Astrocyte of the cerebellum (primary cell): ENCODE data around the gene ANKRD44.

Source experiments
- DNase-seq: peaks from one replicate; pipeline ENCODE4 v3.0.0-alpha.2; 2011; ENCODE audit warnings: low read depth
- H3K4me3 ChIP-seq: 2 replicates; pipeline ENCODE4 v1.5.1; 2011; ENCODE audit warnings: mild to moderate bottlenecking, low read depth, low read length, moderate library complexity
- CTCF ChIP-seq: IDR thresholded peaks from 2 replicates; pipeline ENCODE4 v1.5.1; 2012; ENCODE audit warnings: low read length, low read depth, moderate library complexity, mild to moderate bottlenecking; ENCODE audit errors: missing control alignments
- in situ Hi-C: cut with HindIII; loops from 2 replicates; pipeline ENCODE4 v1.10.0; 2017; ENCODE audit warnings: low sequenced_read_pairs

The ANKRD44 gene

GRCh38 chr2:197223451-197223850 is 87.1 kb downstream of the ANKRD44 start:
- TF ChIP-seq CTCF, result no peak
- no peak overlapping the region for H3K4me3 ChIP-seq
- no peak for DNase-seq
- in situ Hi-C loops, result no loop called here

GRCh38 chr2:197219636-197220035 is 90.9 kb downstream of the ANKRD44 start:
- in situ Hi-C loops, result no loop called here

GRCh38 chr2:197217541-197217940 is 93.0 kb downstream of the ANKRD44 start:
- in situ Hi-C loops, result no loop called here
- DNase-seq, result no peak
- H3K4me3 ChIP-seq, result no peak overlapping the region
- no peak for TF ChIP-seq CTCF

More at GRCh38 chr2:197219636-197220035, 90.9 kb downstream of the ANKRD44 start:
- no peak for TF ChIP-seq CTCF
- H3K4me3 ChIP-seq, result no peak overlapping the region
- DNase-seq, result no peak

- no peak overlapping the region for H3K4me3 ChIP-seq
- in situ Hi-C loops, result no loop called here
- no peak for TF ChIP-seq CTCF
- DNase-seq, result no peak
These were observed 94.1 kb downstream of the ANKRD44 start for GRCh38 chr2:197216361-197216979.

- no peak for DNase-seq
- H3K4me3 ChIP-seq, result no peak overlapping the region
- in situ Hi-C loops, result no loop called here
- no peak for TF ChIP-seq CTCF
These were observed 94.7 kb downstream of the ANKRD44 start for GRCh38 chr2:197215748-197216360.

- DNase-seq, result no peak
These were observed 98.0 kb downstream of the ANKRD44 start for GRCh38 chr2:197212344-197213262.

More at GRCh38 chr2:197212344-197213262, 98.0 kb downstream of the ANKRD44 start:
- no peak overlapping the region for H3K4me3 ChIP-seq
- in situ Hi-C loops, result loop anchor here (5.0 kb wide), 1 partner anchor 65 kb away; no protein-coding TSS in a partner anchor
- TF ChIP-seq CTCF, result no peak
